Subcutaneous adipose tissue (tissue), 4 donors: ENCODE data around the gene USP34. TPM values are rescaled to one million over a fixed set of nuclear protein-coding genes. Genes with fewer than 3 reads are reported as not detected.

Experiments
- CTCF ChIP-seq: fragments of 450-650 bp; IDR thresholded peaks from one replicate; pipeline ENCODE4 v1.5.1; 2016; ENCODE audit warnings: low read depth, mild to moderate bottlenecking, control low read depth, antibody characterized with exemption, moderate library complexity
- total RNA-seq, 4 donors: library from RNA; depleted of rRNA; stranded (reverse); fragments of >200 nt; gene quantifications; one replicate each; pipeline ENCODE4 v1.1.0, GENCODE V29; 2016

Gene USP34
- total RNA-seq, 4 donors from 2014 or later, result 137 to 225 (median 148) TPM

GRCh38 chr2:61283443-61284160 is 187.3 kb downstream of the USP34 start:
- TF ChIP-seq CTCF, result no peak

- no peak for TF ChIP-seq CTCF
Measured at GRCh38 chr2:61282104-61282590, 188.7 kb downstream of the USP34 start.

GRCh38 chr2:61281321-61281720 is 189.6 kb downstream of the USP34 start:
- no peak for TF ChIP-seq CTCF

- TF ChIP-seq CTCF, result no peak
Measured at GRCh38 chr2:61277756-61278155, 193.1 kb downstream of the USP34 start.

- TF ChIP-seq CTCF, result no peak
Measured at GRCh38 chr2:61275575-61276184, 195.2 kb downstream of the USP34 start.

- TF ChIP-seq CTCF, result no peak
Measured at GRCh38 chr2:61272421-61273070, 198.3 kb downstream of the USP34 start.

GRCh38 chr2:61268249-61268648 is 202.6 kb downstream of the USP34 start:
- no peak for TF ChIP-seq CTCF
